ENCODE data around the gene EMX1.

The EMX1 gene

DNA sequence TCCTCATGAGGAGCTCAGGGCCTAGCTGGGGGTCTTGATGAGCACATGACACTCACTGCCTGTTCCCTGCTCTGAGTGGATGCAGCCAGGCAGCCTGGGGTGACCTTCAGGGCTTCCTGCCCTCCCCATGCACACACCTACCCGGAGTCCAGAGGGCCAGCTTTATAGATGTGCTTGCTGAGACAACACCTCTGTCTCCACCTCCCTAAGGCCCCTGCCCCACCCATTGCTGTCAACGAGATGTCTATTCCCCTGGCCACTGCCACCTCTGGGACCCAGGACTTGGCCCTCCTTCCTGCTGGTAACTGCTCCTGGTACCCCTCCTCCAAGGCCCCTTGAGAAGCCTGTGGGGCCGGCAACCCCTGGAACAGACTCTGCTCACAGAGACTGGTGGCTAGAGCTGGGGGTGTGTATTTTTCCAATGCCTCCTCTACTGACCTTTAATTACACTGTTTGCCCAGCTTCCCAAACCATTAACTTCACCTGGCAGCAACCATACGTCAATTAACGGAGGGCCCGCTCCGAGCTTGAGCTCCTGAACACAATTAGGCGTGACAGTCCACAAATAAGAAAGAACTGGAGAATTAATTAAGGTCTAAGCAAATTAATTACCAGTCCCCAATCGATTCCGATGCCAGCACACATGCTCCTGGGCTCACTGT, 66.3 kb downstream of the EMX1 start:
- no peak for DNase-seq

DNA sequence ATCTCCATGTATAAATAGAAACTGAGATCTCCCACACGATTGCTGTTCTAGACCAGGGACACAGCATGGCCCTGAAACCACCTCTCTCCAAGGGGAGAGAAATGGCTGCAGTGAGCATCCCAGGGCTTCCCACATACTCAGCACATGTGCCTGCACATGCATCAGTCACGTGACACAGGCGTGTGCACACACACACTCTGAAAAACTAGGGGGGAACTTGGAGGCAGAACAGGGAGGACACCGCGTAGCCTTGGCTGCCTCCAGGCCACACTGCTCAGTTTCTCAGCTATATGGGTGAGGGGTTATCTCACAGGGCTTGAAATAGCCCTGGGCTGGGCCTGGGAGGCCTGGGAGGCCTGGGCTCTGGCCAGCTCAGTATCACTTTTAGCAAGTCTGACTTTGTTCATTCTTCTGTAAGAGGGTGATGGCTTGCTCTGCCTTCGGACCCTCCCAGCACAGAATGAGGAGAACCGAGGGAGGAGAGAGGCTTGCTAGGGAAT, 66.9 kb downstream of the EMX1 start:
- DNase-seq: no peak
